Astrocyte of the spinal cord (primary cell): Measurements from ENCODE around the gene SNORC.

Experiments
- DNase-seq: peaks from one replicate; pipeline ENCODE4 v3.0.0; 2011; ENCODE audit warnings: low read depth, low spot score
- H3K4me3 ChIP-seq: 2 replicates; pipeline ENCODE4 v1.5.1; 2011; ENCODE audit warnings: low read depth, mild to moderate bottlenecking, low read length, moderate library complexity
- in situ Hi-C: cut with HindIII; loops from 2 replicates; pipeline ENCODE4 v1.10.0; 2017; ENCODE audit warnings: low sequenced_read_pairs
- TF ChIP-seq, protein P1 (sequence below): IDR thresholded peaks from 2 replicates; pipeline ENCODE4 v1.5.1; 2012; ENCODE audit warnings: low read depth, mild to moderate bottlenecking, low read length, inconsistent platforms

SNORC gene

DNA sequence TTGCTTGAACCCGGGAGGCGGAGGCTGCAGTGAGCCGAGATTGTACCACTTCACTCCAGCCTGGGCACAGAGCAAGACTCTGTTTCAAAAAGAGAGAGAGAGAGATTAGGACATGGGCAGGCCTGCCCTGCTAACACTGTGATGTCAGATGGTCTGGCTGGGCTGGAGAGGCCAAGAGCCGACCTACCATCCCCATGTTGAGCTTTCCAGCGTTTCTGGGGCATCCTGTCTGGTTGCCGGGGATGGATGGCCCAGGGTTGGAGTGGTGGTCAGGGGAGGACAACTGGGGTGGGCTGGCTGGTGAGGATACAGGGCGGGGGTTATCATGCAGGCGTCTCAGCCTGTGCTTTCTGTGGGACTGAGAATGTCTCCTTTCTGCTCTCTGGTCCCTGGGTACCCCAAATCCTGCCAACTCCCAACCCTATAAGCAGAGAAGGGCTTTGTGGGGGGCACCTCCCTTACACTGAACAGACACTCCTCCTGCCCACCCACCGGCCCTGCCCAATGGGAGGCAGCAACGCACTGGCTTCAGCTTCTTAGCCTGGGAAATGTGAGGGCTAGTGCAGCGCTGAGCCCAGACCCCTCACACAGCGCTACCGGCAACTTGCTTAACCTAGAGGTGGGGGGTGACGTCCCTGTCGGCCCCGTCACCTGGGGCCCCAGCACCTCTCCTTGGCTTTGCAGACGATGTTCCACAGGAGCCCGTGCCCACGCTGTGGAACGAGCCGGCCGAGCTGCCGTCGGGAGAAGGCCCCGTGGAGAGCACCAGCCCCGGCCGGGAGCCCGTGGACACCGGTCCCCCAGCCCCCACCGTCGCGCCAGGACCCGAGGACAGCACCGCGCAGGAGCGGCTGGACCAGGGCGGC, 5.4 kb downstream of the SNORC start:
- DNase-seq = no peak
- in situ Hi-C loops = no loop called here
- TF ChIP-seq, protein P1, sequence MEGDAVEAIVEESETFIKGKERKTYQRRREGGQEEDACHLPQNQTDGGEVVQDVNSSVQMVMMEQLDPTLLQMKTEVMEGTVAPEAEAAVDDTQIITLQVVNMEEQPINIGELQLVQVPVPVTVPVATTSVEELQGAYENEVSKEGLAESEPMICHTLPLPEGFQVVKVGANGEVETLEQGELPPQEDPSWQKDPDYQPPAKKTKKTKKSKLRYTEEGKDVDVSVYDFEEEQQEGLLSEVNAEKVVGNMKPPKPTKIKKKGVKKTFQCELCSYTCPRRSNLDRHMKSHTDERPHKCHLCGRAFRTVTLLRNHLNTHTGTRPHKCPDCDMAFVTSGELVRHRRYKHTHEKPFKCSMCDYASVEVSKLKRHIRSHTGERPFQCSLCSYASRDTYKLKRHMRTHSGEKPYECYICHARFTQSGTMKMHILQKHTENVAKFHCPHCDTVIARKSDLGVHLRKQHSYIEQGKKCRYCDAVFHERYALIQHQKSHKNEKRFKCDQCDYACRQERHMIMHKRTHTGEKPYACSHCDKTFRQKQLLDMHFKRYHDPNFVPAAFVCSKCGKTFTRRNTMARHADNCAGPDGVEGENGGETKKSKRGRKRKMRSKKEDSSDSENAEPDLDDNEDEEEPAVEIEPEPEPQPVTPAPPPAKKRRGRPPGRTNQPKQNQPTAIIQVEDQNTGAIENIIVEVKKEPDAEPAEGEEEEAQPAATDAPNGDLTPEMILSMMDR = peak; percentile 16
- no peak overlapping the region for H3K4me3 ChIP-seq

DNA sequence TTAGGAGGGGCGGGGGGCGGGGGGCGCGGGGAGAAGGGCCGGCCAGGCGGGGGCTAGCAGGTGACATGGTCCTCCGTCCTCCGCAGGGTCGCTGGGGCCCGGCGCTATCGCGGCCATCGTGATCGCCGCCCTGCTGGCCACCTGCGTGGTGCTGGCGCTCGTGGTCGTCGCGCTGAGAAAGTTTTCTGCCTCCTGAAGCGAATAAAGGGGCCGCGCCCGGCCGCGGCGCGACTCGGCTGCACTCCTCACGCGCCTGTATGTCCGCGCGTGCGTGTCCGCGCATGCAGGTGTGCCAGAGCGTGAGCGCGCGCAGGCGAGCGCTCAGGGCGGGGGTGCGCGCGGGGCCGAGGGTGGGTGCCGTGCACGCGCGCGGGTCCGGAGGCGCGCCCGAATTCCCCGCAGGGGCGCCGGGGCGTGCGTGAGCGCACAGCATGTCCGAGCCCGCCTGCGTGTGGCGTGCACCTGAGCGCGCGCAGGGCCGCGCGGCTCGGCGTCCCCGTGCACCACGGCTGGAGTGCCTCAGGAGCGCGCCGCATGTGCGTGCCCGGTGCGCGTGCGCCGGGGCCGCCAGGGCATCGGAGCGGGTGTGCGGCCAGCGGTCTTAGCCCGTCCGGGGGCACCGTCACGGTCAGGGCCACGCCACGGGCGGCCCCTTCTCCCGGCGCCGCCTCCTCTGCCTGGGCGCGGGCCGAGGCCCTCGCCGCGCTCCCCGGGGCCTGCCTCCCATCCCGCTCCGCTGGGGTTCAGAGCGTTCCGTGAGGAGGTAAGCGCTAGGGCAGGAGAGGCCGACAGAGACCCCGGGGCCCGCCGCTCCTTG, 6.3 kb downstream of the SNORC start:
- TF ChIP-seq, protein P1 = peak; percentile 28
- no peak for DNase-seq
- peak overlapping the region; percentile 27 for H3K4me3 ChIP-seq
- in situ Hi-C loops = no loop called here

DNA sequence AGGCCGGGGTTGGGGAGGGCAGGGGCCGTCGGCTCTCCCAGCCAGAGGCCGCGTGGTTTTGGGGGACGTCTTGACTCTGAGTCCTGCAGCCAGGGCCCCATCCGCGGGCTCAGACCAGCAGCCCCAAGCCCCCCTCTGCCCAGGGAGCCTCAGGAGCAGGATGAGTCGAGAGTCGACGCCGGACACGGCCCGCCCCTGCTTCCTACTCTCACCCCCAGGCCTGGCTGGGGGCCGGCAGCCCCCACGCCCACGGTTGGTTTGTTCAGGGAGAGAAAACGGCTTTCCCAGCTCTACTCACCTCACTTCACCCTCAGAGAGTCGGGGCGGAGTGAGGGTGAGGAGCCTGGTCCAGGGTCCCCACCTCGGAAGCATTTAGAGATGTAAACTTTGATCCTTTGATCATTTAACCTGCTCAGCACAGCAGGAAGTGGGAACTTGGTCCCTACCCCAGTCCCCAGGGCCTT, 6.9 kb downstream of the SNORC start:
- no peak for DNase-seq
- in situ Hi-C loops = no loop called here
- TF ChIP-seq, protein P1 = no peak
- H3K4me3 ChIP-seq = no peak overlapping the region

DNA sequence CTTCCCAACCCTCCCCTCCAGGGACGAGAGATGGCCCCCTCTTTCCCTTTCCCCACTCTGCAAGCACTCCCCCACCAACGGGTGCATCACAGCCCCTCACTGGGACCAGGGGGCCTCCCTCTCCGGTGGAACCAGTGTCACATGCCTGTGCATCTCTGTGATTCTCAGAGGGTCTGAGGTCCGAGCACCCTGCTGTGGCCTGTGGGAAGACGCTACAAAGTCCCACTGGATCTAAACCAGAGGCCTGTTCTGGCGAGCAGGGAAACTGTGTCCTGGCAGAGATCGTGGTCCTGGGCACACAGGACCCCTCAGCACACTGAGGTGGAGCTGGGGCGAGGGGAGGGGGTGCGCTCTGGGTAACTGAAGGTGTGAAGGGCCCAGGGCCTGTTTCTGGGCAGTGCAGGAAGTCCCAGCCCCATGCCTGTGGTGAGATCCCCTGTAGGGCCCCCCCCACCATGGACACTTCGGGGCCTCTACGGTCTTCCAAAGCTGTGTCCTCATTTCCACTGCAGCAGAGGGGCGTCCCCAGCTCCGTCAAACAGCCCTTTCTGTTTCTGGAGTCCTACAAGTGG, 8.0 kb downstream of the SNORC start:
- in situ Hi-C loops = no loop called here
- TF ChIP-seq, protein P1 = no peak
- no peak for DNase-seq
- no peak overlapping the region for H3K4me3 ChIP-seq

DNA sequence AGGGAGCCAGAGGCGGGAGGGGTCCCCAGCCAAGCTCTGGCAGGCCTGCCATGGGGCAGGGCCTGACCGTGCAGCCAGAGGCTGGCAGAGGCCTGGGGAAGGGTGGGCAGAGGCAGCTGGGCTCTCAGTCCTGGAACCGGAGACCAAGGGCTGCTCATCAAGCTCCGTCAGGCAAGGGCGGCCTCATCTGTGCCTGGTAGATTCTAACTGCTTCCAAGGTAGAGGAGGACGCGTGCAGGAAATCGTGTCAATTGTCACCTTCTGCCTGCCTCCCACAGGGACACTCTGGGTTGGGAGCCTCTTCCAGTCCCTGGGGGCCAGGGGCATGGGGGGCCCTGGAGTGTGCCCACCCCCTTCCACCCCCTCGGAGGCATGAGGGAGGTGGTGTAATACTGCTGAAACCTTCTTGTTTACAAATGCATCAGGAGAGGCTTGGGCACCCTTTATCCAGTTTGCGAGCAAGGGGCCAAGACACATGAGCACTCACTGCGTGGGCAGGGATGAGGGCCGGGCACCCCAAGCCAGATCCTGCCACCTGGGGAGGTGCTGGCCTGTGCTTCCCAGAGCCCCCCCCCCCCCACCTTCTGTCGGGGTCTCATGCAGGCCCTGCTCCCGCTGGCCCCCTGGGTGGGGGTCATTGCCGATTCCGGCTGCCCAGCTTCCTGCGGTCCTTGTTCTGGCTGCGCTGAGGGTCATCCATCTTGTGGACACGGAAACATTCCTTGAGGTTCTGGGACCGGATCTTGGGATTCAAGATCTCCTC, 9.0 kb downstream of the SNORC start:
- in situ Hi-C loops = no loop called here
- TF ChIP-seq, protein P1 = no peak
- no peak overlapping the region for H3K4me3 ChIP-seq
- DNase-seq = no peak
